Mesendoderm (in vitro differentiated cells): Measurements from ENCODE around the gene CDK9.
A peak's percentile ranks its signal among the peaks of the same experiment; 100 is the strongest.

Experiments used
- DNase-seq: peaks from one replicate; pipeline ENCODE4 v3.0.0; 2013
- H2AK5ac ChIP-seq: 2 replicates; pipeline ENCODE4 v1.6.1; 2013; ENCODE audit warnings: low read length, inconsistent platforms
- H2BK120ac ChIP-seq: 2 replicates; pipeline ENCODE4 v1.6.1; 2013; ENCODE audit warnings: low read depth, mild to moderate bottlenecking, low read length, moderate library complexity, mixed read lengths
- H2BK15ac ChIP-seq: replicated peaks from 2 replicates; pipeline ENCODE4 v1.6.1; 2013; ENCODE audit warnings: low read depth, mild to moderate bottlenecking, moderate library complexity
- H2BK5ac ChIP-seq: 2 replicates; pipeline ENCODE4 v1.6.1; 2013; ENCODE audit warnings: low read length, inconsistent platforms
- H3K18ac ChIP-seq: 2 replicates; pipeline ENCODE4 v1.6.1; 2013; ENCODE audit warnings: mild to moderate bottlenecking, low read length, mixed read lengths
- H3K23ac ChIP-seq: one replicate; pipeline ENCODE4 v1.6.1; 2013; ENCODE audit warnings: low read length
- H3K27ac ChIP-seq: 2 replicates; pipeline ENCODE4 v1.5.1; 2013; ENCODE audit warnings: low read depth, mild to moderate bottlenecking, inconsistent platforms, low read length, moderate library complexity
- H3K27me3 ChIP-seq: 2 replicates; pipeline ENCODE4 v1.6.1; 2013; ENCODE audit warnings: low read length, control low read depth, mild to moderate bottlenecking, inconsistent platforms; ENCODE audit not compliant: insufficient read depth, poor library complexity
- H3K36me3 ChIP-seq: 2 replicates; pipeline ENCODE4 v1.6.1; 2013; ENCODE audit warnings: low read length, inconsistent platforms; ENCODE audit not compliant: control insufficient read depth, insufficient read depth
- H3K4ac ChIP-seq: one replicate; pipeline ENCODE4 v1.6.1; 2013; ENCODE audit warnings: low read depth, mild to moderate bottlenecking, low read length, moderate library complexity
- H3K4me1 ChIP-seq: 2 replicates; pipeline ENCODE4 v1.6.1; 2013; ENCODE audit warnings: low read depth, low read length, inconsistent platforms; ENCODE audit not compliant: control insufficient read depth
- H3K4me2 ChIP-seq: 2 replicates; pipeline ENCODE4 v1.6.1; 2013; ENCODE audit warnings: low read length
- H3K4me3 ChIP-seq: 2 replicates; pipeline ENCODE4 v1.5.1; 2013; ENCODE audit warnings: mild to moderate bottlenecking, low read length
- H3K56ac ChIP-seq: one replicate; pipeline ENCODE4 v1.6.1; 2013; ENCODE audit warnings: low read length
- H3K79me1 ChIP-seq: 2 replicates; pipeline ENCODE4 v1.6.1; 2013; ENCODE audit warnings: low read length, inconsistent platforms
- H3K79me2 ChIP-seq: 2 replicates; pipeline ENCODE4 v1.6.1; 2013; ENCODE audit warnings: mild to moderate bottlenecking, low read length; ENCODE audit not compliant: control insufficient read depth, insufficient read depth
- H3K9ac ChIP-seq: 2 replicates; pipeline ENCODE4 v1.6.1; 2013; ENCODE audit warnings: low read length, inconsistent platforms
- H4K5ac ChIP-seq: one replicate; pipeline ENCODE4 v1.6.1; 2013; ENCODE audit warnings: low read length
- H4K8ac ChIP-seq: one replicate; pipeline ENCODE4 v1.6.1; 2013; ENCODE audit warnings: low read depth, mild to moderate bottlenecking, control low read depth, low read length, moderate library complexity
- WGBS: extraction: QIAGEN DNeasy Blood & Tissue Kit; methylation state at CpG from one replicate; pipeline ENCODE4 v1.1.7; 2013; ENCODE audit warnings: low lambda C conversion rate, missing lambda C conversion rate; ENCODE audit not compliant: insufficient coverage; ENCODE audit errors: extremely low coverage; 5-methylcytosine and 5-hydroxymethylcytosine counted together

CDK9 gene

DNA sequence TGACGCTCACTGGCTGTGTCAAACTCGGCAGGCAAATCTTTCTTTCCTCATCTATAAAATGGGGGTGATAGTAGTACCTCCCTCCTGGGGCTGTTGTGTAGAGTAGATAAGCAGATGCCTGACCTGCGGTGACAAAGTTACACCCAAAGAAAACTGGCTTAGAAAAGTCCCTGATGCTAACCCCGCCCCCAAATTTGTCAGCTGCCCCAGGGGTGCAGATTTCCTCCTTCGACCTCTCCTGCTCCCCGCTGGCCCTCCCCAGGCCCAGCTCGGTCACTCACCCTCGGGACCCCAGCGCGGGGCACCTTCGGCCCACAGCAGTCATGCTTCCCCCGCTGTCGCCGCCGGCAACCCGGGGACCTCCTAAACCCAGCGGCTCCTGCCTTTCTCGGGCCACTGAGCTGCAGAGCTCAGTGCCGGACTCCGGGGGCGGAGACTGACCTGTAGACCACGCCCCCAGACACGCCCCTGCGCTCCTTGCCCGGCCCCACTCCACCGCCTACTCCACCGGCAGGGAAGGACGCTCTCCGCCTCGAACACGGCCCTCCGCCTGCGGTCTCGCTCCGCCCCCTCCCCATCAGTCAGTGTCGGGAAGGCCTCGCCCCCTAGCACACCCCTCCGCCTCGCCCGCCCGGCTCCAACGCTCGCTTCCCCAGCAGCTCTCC lies 14.8 kb upstream of the CDK9 start:
- DNase-seq: peak; percentile 99
- Histone ChIP-seq H3K27ac (no peak overlapping the region), H3K4me3 (peak overlapping the region; percentile 38), H3K18ac (no peak overlapping the region), H3K36me3 (no peaks in the 10 kb centered on the region), H3K56ac (peak overlapping the region; percentile 63), H4K5ac (no peak overlapping the region), H2BK120ac (no peak overlapping the region), H3K79me2 (no peaks in the 10 kb centered on the region), H2BK15ac (no peak overlapping the region), H3K27me3 (no peaks in the 10 kb centered on the region), H3K23ac (no peak overlapping the region), H3K9ac (peak overlapping the region; percentile 61), H4K8ac (no peak overlapping the region), H3K4me1 (peaks cover 6% of the 10 kb centered on the region), H3K4me2 (peak overlapping the region; percentile 65), H2BK5ac (no peak overlapping the region), H3K79me1 (no peaks in the 10 kb centered on the region), H3K4ac (no peak overlapping the region), H2AK5ac (no peak overlapping the region)
- WGBS: no CpG with 5 or more reads among the region's 43 CpGs

DNA sequence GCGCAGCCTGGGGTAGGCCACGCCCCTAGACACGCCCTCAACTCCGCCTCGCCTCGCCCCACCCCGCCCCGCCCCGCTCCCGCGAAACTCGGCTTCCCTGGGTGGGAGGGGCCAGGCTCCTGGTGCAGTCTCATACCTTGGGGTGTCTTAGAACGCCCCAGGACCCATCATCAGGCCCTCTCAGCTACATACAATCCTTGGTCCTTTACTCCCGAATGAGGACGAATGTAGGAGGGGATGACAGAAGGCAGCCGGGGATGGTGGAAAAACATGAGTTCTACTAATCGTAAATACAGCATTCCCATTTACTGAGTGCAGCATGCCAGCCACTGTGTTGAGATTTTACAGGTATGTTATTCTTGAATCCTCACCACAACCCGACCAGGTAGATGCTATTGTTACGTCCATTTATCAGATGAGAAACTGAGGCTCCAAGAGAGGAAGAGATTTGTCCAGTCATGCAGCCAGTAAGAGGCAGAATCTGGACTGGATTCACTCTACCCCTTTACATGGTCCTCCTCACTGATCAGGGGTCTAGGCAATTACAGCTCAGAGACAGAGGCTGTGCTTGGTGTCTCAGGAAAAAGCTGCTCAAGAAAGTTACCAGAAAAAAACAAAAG lies 14.2 kb upstream of the CDK9 start:
- no peaks in the 10 kb centered on the region for H3K79me2 ChIP-seq
- H3K9ac ChIP-seq: peak overlapping the region; percentile 61
- H3K23ac ChIP-seq: no peak overlapping the region
- no peaks in the 10 kb centered on the region for H3K27me3 ChIP-seq
- H3K27ac ChIP-seq: no peak overlapping the region
- H3K36me3 ChIP-seq: no peaks in the 10 kb centered on the region
- peaks cover 6% of the 10 kb centered on the region for H3K4me1 ChIP-seq
- H2AK5ac ChIP-seq: no peak overlapping the region
- DNase-seq: no peak
- H3K56ac ChIP-seq: peak overlapping the region; percentile 83
- no peak overlapping the region for H3K18ac ChIP-seq
- H3K79me1 ChIP-seq: no peaks in the 10 kb centered on the region
- H4K5ac ChIP-seq: no peak overlapping the region
- H2BK120ac ChIP-seq: no peak overlapping the region
- WGBS: no CpG with 5 or more reads among the region's 19 CpGs
- H2BK15ac ChIP-seq: no peak overlapping the region
- H3K4me3 ChIP-seq: no peak overlapping the region
- peak overlapping the region; percentile 68 for H3K4me2 ChIP-seq
- no peak overlapping the region for H4K8ac ChIP-seq
- H3K4ac ChIP-seq: no peak overlapping the region
- no peak overlapping the region for H2BK5ac ChIP-seq

DNA sequence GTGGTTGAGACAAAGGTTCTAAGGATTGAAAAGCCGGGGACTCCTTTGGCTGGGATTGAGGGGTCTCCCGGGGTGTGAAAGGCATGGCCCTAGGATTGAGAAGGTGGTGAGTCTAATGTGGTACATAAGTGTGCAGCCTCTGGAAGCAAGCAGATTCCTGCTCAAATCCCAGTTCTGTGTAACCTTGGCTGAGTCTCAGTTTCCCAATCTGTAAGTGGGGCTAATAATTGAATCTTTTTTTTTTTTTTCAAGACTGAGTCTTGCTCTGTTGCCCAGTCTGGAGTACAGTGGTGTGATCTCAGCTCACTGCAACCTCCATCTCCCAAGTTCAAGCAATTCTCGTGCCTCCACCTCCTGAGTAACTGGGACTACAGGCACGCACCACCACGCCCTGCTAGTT lies 13.2 kb upstream of the CDK9 start:
- Histone ChIP-seq H3K27me3 (no peaks in the 10 kb centered on the region), H3K4me3 (no peak overlapping the region), H3K4me2 (no peak overlapping the region), H2BK5ac (no peak overlapping the region), H3K36me3 (no peaks in the 10 kb centered on the region), H3K23ac (no peak overlapping the region), H3K79me2 (no peaks in the 10 kb centered on the region), H3K18ac (no peak overlapping the region), H2BK120ac (no peak overlapping the region), H3K9ac (no peak overlapping the region), H3K4me1 (peaks cover 6% of the 10 kb centered on the region), H4K8ac (no peak overlapping the region), H2BK15ac (no peak overlapping the region), H4K5ac (no peak overlapping the region), H3K27ac (no peak overlapping the region), H3K56ac (no peak overlapping the region), H3K79me1 (no peaks in the 10 kb centered on the region), H2AK5ac (no peak overlapping the region), H3K4ac (no peak overlapping the region)
- WGBS: no CpG with 5 or more reads among the region's 5 CpGs
- DNase-seq: no peak

DNA sequence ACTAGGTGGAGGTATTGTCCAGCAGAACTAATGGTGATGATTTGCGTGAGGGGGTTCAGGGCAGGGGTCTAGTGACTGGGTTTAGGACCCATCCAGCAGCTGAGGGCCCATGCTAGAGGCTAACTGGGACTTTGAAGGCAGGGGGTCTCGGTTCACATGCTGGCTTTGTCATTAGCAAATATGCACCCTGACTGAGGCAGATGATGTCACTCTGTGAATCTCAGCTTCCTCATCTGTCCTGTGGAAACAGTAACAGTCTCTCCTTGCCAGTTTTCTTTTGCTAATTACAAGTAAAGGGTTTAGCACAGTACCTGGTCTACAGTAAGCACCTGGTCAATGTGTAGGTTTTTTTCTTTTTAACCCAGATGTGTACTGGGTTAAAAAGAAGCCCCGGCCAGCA lies 12.6 kb upstream of the CDK9 start:
- Histone ChIP-seq H2BK5ac (no peak overlapping the region), H3K79me2 (no peaks in the 10 kb centered on the region), H2BK15ac (no peak overlapping the region), H3K9ac (no peak overlapping the region), H4K8ac (no peak overlapping the region), H3K4me3 (no peak overlapping the region), H2BK120ac (no peak overlapping the region), H3K79me1 (no peaks in the 10 kb centered on the region), H3K4ac (no peak overlapping the region), H3K27ac (no peak overlapping the region), H4K5ac (no peak overlapping the region), H3K56ac (no peak overlapping the region), H3K4me1 (peaks cover 6% of the 10 kb centered on the region), H3K23ac (no peak overlapping the region), H2AK5ac (no peak overlapping the region), H3K4me2 (no peak overlapping the region), H3K18ac (no peak overlapping the region), H3K36me3 (no peaks in the 10 kb centered on the region), H3K27me3 (no peaks in the 10 kb centered on the region)
- WGBS: no CpG with 5 or more reads among the region's 3 CpGs
- no peak for DNase-seq

DNA sequence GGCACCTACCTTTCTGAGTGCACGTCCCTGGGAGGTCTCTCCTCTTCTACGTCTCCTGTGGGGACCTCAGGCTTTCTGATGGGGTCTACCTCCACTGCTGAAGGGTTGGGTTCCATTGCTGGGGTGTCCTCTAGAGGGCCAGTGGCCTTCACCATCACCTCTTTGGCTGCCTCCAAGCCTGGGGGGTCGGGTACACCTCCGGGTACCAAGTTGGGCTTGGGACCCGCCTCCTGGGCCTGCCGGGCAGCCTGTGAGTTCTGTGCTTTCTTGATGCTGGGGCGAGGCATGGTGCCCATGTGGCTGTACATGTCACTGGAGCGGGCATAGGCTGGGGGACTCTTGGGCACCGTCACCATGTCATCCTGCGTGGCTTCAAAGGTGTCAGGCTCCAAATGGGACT lies 11.9 kb upstream of the CDK9 start:
- Histone ChIP-seq H3K79me1 (no peaks in the 10 kb centered on the region), H3K18ac (no peak overlapping the region), H2BK120ac (no peak overlapping the region), H2BK15ac (no peak overlapping the region), H3K4me2 (no peak overlapping the region), H3K23ac (no peak overlapping the region), H2BK5ac (no peak overlapping the region), H3K27ac (no peak overlapping the region), H3K9ac (no peak overlapping the region), H3K27me3 (no peaks in the 10 kb centered on the region), H3K36me3 (no peaks in the 10 kb centered on the region), H4K8ac (no peak overlapping the region), H2AK5ac (no peak overlapping the region), H3K4ac (no peak overlapping the region), H3K56ac (no peak overlapping the region), H4K5ac (no peak overlapping the region), H3K4me1 (peaks cover 6% of the 10 kb centered on the region), H3K79me2 (no peaks in the 10 kb centered on the region), H3K4me3 (no peak overlapping the region)
- DNase-seq: no peak
- WGBS: no CpG with 5 or more reads among the region's 10 CpGs
